DOHH2 (cell line): ENCODE measurements around the gene CLDN14.

Source experiments
- H3F3A ChIP-seq: fragments of 200-600 bp; sonication (generic), shearing (Covaris generic); 2 replicates; pipeline ENCODE4 v1.6.0; 2016; ENCODE audit warnings: antibody characterized with exemption, mild to moderate bottlenecking; ENCODE audit not compliant: control insufficient read depth, insufficient read depth
- H3K27ac ChIP-seq: fragments of 200-600 bp; sonication (generic); 2 replicates; pipeline ENCODE4 v1.5.1; 2014; ENCODE audit warnings: low read depth, mild to moderate bottlenecking, low read length, moderate library complexity
- H3K27me3 ChIP-seq: fragments of 200-600 bp; sonication (generic); 2 replicates; pipeline ENCODE4 v1.6.1; 2014; ENCODE audit warnings: mild to moderate bottlenecking, low read length, mixed read lengths; ENCODE audit not compliant: control insufficient read depth
- H3K36me3 ChIP-seq: fragments of 200-600 bp; sonication (generic); 2 replicates; pipeline ENCODE4 v1.6.1; 2014; ENCODE audit warnings: mild to moderate bottlenecking, low read length, moderate library complexity, mixed read lengths; ENCODE audit not compliant: control insufficient read depth
- H3K4me1 ChIP-seq: fragments of 200-600 bp; sonication (generic); 2 replicates; pipeline ENCODE4 v1.6.1; 2014; ENCODE audit warnings: mild to moderate bottlenecking, low read length, mixed read lengths; ENCODE audit not compliant: control insufficient read depth
- H3K4me2 ChIP-seq: fragments of 200-600 bp; sonication (generic); 2 replicates; pipeline ENCODE4 v1.6.0; 2014; ENCODE audit warnings: mild to moderate bottlenecking, low read length, moderate library complexity
- H3K4me3 ChIP-seq: fragments of 200-600 bp; sonication (generic); 2 replicates; pipeline ENCODE4 v1.5.1; 2014; ENCODE audit warnings: mild to moderate bottlenecking, low read length, mixed read lengths
- H3K79me2 ChIP-seq: fragments of 200-600 bp; sonication (generic); 2 replicates; pipeline ENCODE4 v1.6.1; 2014; ENCODE audit warnings: mild to moderate bottlenecking, low read length, mixed read lengths; ENCODE audit not compliant: control insufficient read depth
- H3K9me2 ChIP-seq: fragments of 200-600 bp; sonication (generic); replicated peaks from 2 replicates; pipeline ENCODE4 v1.6.1; 2014; ENCODE audit warnings: mild to moderate bottlenecking, low read length, mixed read lengths; ENCODE audit not compliant: control insufficient read depth
- H3K9me3 ChIP-seq: fragments of 200-600 bp; sonication (generic); 2 replicates; pipeline ENCODE4 v1.6.1; 2014; ENCODE audit warnings: antibody characterized with exemption, low read length, mixed read lengths; ENCODE audit not compliant: control insufficient read depth, insufficient read depth
- H4K20me1 ChIP-seq: fragments of 200-600 bp; sonication (generic); 2 replicates; pipeline ENCODE4 v1.6.0; 2014; ENCODE audit warnings: low read depth, mild to moderate bottlenecking, antibody characterized with exemption, low read length, moderate library complexity; ENCODE audit not compliant: control insufficient read depth, insufficient read depth
- EZH2phosphoT487 ChIP-seq: fragments of 200-600 bp; sonication (generic); IDR thresholded peaks from 2 replicates; pipeline ENCODE4 v1.6.1; 2017; ENCODE audit warnings: borderline replicate concordance, mild to moderate bottlenecking, antibody characterized with exemption, low read length, moderate library complexity, mixed read lengths
- TF ChIP-seq, protein P1 (sequence below): fragments of 200-600 bp; sonication (generic); IDR thresholded peaks from one replicate; pipeline ENCODE4 v1.5.1; 2014; ENCODE audit warnings: antibody characterized with exemption, mild to moderate bottlenecking, low read depth, low read length; ENCODE audit not compliant: poor library complexity, severe bottlenecking

CLDN14 gene

DNA sequence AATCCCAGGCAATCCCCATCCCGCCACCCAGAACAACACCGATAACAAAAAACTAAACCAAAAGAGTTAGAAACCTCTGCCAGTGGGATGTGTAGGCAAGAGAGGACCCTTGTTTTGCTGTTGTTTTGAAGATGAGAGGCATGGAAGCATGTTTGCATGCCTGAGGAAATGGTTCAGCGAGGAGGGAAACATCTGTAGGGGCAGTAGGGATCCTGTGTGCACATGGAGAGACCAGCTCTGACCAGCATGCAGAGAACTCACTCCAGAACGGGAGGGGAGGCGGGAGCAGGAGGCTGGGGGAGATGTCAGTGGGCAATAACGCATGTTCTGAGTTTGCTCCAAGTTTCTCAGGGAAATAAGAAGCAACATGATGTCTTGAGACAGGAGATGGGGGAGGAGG is 5.3 kb downstream of the CLDN14 start:
- Histone ChIP-seq H4K20me1 (no peaks in the 10 kb centered on the region), H3K27me3 (peaks cover 9% of the 10 kb centered on the region), H3K4me2 (no peak overlapping the region), H3K4me3 (no peak overlapping the region), H3K9me2 (no peaks in the 10 kb centered on the region), H3K4me1 (no peaks in the 10 kb centered on the region), H3K27ac (no peak overlapping the region), H3K9me3 (no peaks in the 10 kb centered on the region), H3K79me2 (no peaks in the 10 kb centered on the region), H3K36me3 (no peaks in the 10 kb centered on the region), H3F3A (no peaks in the 10 kb centered on the region)
- TF ChIP-seq, protein P1, sequence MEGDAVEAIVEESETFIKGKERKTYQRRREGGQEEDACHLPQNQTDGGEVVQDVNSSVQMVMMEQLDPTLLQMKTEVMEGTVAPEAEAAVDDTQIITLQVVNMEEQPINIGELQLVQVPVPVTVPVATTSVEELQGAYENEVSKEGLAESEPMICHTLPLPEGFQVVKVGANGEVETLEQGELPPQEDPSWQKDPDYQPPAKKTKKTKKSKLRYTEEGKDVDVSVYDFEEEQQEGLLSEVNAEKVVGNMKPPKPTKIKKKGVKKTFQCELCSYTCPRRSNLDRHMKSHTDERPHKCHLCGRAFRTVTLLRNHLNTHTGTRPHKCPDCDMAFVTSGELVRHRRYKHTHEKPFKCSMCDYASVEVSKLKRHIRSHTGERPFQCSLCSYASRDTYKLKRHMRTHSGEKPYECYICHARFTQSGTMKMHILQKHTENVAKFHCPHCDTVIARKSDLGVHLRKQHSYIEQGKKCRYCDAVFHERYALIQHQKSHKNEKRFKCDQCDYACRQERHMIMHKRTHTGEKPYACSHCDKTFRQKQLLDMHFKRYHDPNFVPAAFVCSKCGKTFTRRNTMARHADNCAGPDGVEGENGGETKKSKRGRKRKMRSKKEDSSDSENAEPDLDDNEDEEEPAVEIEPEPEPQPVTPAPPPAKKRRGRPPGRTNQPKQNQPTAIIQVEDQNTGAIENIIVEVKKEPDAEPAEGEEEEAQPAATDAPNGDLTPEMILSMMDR = no peak
- TF ChIP-seq EZH2phosphoT487 = no peak

DNA sequence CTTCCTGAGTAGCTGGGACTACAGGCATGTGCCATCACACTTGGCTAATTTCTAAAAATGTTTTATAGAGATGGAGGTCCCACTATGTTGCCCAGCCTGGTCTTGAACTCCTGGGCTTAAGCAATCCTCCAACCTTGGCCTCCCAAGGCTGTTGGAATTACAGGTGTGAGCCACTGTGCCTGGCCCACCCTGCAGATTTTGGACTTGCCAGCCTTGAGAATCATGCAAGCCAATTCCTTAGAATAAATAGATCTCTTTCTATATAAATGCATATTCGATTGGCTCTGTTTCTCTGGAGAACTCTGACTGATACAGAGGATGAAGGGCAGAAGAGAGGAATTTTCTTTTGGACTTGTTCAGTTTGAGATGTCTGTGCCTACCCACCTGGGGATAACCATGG is 6.7 kb downstream of the CLDN14 start:
- no peaks in the 10 kb centered on the region for H3F3A ChIP-seq
- H3K4me2 ChIP-seq = no peak overlapping the region
- TF ChIP-seq EZH2phosphoT487 = no peak
- TF ChIP-seq, protein P1 = no peak
- H3K9me2 ChIP-seq = no peaks in the 10 kb centered on the region
- no peaks in the 10 kb centered on the region for H3K4me1 ChIP-seq
- no peak overlapping the region for H3K27ac ChIP-seq
- no peaks in the 10 kb centered on the region for H3K36me3 ChIP-seq
- peaks cover 9% of the 10 kb centered on the region for H3K27me3 ChIP-seq
- H3K4me3 ChIP-seq = no peak overlapping the region
- no peaks in the 10 kb centered on the region for H3K9me3 ChIP-seq
- no peaks in the 10 kb centered on the region for H3K79me2 ChIP-seq
- H4K20me1 ChIP-seq = no peaks in the 10 kb centered on the region

DNA sequence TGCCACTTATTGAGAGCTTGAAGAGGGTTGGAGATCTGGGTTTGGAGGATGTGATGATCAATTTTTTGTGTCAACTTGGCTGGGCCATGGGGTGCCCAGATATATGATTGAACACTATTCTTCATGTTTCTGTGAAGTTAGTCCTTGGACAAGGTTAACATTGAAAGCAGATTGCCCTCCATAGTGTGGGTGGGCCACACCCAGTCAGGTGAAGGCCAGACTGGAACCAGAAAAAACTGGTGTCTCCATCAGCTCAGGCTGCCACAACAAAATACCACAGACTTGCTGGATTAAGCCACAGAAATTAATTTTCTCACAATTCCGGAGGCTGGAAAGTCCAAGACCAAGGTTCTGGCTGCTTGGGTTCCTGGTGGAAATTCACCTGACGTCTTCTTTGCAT is 7.5 kb downstream of the CLDN14 start:
- Histone ChIP-seq H4K20me1 (no peaks in the 10 kb centered on the region), H3K9me3 (no peaks in the 10 kb centered on the region), H3K4me1 (no peaks in the 10 kb centered on the region), H3K79me2 (no peaks in the 10 kb centered on the region), H3K4me3 (no peak overlapping the region), H3K27me3 (peaks cover 9% of the 10 kb centered on the region), H3K36me3 (no peaks in the 10 kb centered on the region), H3K27ac (no peak overlapping the region), H3K9me2 (no peaks in the 10 kb centered on the region), H3F3A (no peaks in the 10 kb centered on the region), H3K4me2 (no peak overlapping the region)
- TF ChIP-seq, protein P1 = no peak
- TF ChIP-seq EZH2phosphoT487 = no peak
